HG03060 (cell line): Measurements from ENCODE around the gene TEX50.
"Not testable (repeated sequence)": the region's sequence is repeated elsewhere in the genome, so short reads cannot be mapped to it uniquely, and the experiment has no call there.

Experiments used
- ATAC-seq: cut with Tn5 transposase; IDR thresholded peaks from one replicate; pipeline ENCODE4 v1.9.1; 2021; ENCODE audit warnings: low read depth, moderate number of reproducible peaks; ENCODE audit not compliant: unreplicated experiment

The TEX50 gene

DNA sequence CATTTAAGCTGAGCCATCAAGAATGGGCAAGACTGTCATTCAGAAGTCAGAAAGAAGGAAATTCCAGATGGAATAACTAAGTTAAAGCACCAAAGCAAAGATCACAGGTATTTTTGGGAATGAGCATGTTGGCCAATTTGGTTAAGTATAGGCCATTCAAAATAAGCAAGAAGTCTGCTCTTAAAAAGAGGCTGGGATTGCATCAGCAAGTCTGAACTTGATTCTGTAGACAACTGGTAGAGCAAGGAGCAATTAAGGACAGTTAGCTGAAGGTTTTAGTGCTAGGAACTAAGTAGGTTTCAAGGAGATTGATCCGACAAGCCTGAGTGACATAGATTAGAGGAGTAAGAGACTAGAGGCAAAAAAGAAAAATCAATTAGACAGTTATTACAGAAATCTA is 26.1 kb downstream of the TEX50 start:
- no peak for ATAC-seq

DNA sequence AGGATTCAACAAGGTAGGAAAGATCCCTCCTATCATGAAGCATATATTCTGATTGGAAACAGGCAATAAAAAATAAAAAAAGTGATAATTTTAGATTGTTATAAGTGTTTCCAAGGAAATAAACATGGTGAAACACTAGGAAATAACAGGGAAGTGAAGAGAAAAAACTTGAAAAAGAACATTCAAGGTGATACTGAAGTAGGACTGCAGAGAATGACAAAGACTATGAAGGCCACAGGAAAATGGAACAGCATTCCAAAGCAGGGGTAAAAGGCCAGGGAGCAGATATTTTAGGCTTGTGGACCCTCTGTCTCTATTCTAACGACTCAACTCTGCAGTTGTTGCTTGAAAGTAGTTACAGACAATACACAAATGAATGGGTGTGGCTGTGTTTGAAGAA is 26.6 kb downstream of the TEX50 start:
- no peak for ATAC-seq

DNA sequence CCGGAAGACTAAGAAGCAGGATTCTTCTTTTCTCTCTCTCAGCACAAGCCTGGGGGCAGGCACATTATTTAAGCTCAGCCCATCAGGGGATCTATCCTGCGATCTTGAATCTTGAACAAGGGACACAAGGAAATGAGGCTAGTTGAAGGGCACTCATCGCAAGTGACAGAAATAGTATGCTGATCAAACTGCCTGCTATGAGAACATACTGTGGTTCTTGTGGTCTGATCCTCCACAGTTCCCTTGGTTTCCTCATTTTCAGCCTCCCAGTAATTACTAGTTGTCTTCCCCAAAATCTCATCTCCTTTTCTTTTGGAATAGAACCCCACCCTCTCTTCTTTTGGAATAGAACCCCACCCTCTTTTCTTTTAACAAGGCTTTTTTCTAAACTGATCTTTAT is 28.0 kb downstream of the TEX50 start:
- no peak for ATAC-seq

DNA sequence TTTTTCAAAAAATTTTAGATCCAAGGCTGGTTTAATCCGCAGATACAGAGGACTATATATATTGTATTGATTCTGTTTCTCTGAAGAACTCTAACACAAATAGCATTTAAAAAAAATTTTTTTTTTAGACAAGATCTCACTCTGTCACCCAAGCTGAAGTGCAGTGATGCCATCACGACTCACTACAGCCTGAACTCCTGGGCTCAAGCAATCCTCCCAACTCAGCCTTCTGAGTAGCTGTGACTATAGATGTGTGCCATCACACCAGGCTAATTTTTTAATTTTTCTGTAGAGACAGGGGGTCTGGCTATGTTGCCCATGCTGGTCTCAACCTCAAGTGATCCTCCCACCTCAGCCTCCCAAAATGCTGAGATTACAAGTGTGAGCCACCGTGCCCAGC is 31.5 kb downstream of the TEX50 start:
- ATAC-seq = no peak

DNA sequence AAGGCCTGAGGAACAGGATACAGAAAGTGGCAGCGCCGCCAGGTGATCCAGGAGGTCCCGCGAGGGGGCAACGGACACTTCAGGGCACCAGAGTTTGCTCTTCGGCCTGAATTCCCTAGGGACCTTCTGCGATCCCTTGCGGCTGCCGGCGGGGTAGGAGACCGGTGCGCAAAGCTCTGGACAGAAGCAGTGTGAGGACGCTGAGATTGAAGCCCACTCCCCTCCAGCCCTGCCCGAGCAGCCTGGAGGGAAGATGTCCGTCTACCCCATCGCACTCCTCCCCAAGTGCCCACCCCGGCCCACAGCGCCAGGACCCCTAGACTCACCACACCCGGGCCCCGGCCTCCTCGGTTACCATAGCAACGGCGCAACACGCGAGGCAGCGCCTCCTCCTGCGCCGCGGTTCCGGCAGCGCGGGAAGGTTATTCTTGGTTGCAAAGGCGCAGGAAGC is 34.4 kb downstream of the TEX50 start, which contains the start of gene ANKRD45:
Gene ANKRD45, minus strand, starts transcription at position 361 of the 451 bp plus-strand sequence. CDS start 10,433 bp downstream, outside the sequence.
- no peak for ATAC-seq

DNA sequence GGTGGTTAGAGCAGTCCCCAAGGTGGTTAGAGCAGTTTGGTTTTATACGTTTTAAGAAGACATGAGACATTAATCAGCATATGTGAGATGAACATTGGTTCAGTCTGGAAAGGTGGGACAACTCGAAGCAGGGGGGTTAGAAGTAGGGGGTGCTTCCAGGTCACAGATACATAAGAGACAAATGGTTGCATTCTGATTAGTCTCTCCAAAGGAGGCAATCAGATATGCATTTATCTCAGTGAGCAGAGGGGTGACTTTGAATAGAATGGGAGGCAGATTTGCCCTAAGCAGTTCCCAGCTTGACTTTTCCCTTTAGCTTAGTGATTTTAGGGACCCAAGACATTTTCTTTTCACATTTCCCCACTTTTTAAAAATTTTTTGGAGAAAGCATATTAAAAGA is 39.4 kb downstream of the TEX50 start:
- ATAC-seq = not testable (repeated sequence)

DNA sequence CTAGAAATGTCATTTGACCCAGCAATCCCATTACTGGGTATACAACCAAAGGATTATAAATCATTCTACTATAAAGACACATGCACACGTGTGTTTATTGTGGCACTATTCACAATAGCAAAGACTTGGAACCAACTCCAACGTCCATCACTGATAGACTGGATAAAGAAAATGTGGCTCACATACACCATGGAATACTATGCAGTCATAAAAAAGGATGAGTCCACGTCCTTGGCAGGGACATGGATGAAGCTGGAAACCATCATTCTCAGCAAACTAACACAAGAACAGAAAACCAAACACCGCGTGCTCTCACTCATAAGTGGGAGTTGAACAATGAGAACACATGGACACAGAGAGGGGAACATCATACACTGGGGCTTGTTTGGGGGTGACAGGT is 45.0 kb downstream of the TEX50 start:
- ATAC-seq = not testable (repeated sequence)

DNA sequence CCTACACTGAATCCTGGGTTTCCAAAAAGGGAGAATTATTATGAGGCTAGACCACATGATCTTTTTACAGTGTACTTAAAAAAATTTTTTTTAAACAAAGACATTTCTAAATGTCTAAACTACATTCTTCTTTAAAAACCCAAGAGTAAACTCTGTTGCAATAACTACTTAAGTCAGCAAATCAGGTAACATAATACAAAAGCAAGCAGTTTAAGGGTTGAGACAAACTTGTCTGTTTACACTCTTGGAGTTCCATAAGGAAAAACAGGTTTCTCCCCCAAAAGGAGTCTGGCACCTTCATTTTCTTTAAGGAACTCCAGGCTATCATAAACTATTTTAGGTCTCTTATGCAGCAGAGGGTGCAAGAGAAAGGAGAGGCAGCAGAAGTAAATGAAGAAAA is 47.0 kb downstream of the TEX50 start:
- ATAC-seq = no peak

DNA sequence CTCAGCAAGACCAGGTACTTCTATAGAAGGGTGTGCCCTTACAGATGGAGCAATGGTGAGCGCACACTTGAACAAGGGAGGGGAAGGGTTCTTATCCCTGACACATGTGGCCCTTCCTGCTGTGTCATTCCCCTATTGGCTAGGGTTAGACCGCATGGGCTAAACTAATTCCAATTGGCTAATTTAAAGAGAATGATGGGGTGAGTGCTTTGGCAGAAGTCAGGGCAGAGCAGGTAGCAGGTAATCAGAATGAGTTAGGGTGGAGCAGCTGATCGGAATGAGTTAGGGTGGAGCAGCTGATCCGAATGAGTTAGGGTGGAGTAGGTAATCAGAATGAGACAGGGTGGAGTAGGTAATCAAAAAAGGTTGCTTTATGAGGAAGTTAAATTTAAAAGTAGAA is 48.7 kb downstream of the TEX50 start:
- not testable (repeated sequence) for ATAC-seq

DNA sequence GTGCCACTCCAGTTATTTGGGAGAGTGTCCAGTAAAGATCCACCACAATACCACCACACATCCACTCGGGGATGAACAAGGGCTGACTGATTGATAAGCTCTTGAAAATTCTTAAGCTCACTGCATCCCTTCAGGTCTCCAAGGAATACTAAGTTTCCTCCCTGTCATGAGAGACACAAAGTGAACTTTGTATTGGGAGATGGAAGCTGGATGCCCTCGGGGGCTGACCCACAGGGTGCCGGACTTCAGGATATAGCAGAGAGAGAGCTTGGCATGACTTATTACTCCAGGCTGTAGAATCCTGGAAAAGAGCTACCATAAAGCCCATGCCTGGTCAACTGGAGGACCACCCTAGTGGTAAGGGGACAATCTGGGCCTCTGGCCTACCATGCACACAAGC is 50.0 kb downstream of the TEX50 start:
- ATAC-seq = not testable (repeated sequence)
